Hippocampal formation (tissue), 2 donors: ENCODE data around the gene TMEM273.
A peak's percentile ranks its signal among the peaks of the same experiment; 100 is the strongest.

Experiments used
- DNase-seq, 2 donors: peaks; one replicate each; lab custom pipeline; 2025; lab: John Stamatoyannopoulos, UW

The TMEM273 gene

GRCh38 chr10:49187950-49188761 is at the start of gene TMEM273:
TMEM273 (minus strand) TSS chr10:49188391; CDS start chr10:49188336, 55 bp downstream.
- peak; percentile 79 to 86 for DNase-seq

GRCh38 chr10:49237985-49238384 is 49.8 kb upstream of the TMEM273 start:
- DNase-seq: no peak

GRCh38 chr10:49235392-49235791 is 47.2 kb upstream of the TMEM273 start:
- no peak for DNase-seq

- no peak for DNase-seq
These were observed 43.1 kb upstream of the TMEM273 start for GRCh38 chr10:49231086-49231820.

GRCh38 chr10:49230004-49230403 is 41.8 kb upstream of the TMEM273 start:
- DNase-seq: no peak

- DNase-seq: no peak
These were observed 40.5 kb upstream of the TMEM273 start for GRCh38 chr10:49228677-49229076.

- DNase-seq: no peak
These were observed 39.2 kb upstream of the TMEM273 start for GRCh38 chr10:49227406-49227805.

- no peak for DNase-seq
These were observed 38.4 kb upstream of the TMEM273 start for GRCh38 chr10:49226594-49226993.

GRCh38 chr10:49225218-49225876 is 37.2 kb upstream of the TMEM273 start:
- DNase-seq: no peak

- no peak for DNase-seq
These were observed 35.0 kb upstream of the TMEM273 start for GRCh38 chr10:49223205-49223604.

GRCh38 chr10:49222170-49222569 is 34.0 kb upstream of the TMEM273 start:
- no peak for DNase-seq

- DNase-seq: no peak
These were observed 32.5 kb upstream of the TMEM273 start for GRCh38 chr10:49220679-49221078.

- DNase-seq: no peak
These were observed 31.8 kb upstream of the TMEM273 start for GRCh38 chr10:49220031-49220430.

- DNase-seq: no peak
These were observed 31.1 kb upstream of the TMEM273 start for GRCh38 chr10:49219248-49219647.

GRCh38 chr10:49218480-49218879 is 30.3 kb upstream of the TMEM273 start:
- no peak for DNase-seq

GRCh38 chr10:49217645-49218044 is 29.5 kb upstream of the TMEM273 start:
- no peak for DNase-seq

- no peak for DNase-seq
These were observed 25.0 kb upstream of the TMEM273 start for GRCh38 chr10:49213211-49213610.

GRCh38 chr10:49212783-49213182 is 24.6 kb upstream of the TMEM273 start:
- no peak for DNase-seq

- no peak for DNase-seq
These were observed 23.9 kb upstream of the TMEM273 start for GRCh38 chr10:49212076-49212475.

- DNase-seq: no peak
These were observed 20.8 kb upstream of the TMEM273 start for GRCh38 chr10:49208996-49209395.

GRCh38 chr10:49207936-49208487 is 19.8 kb upstream of the TMEM273 start:
- DNase-seq: no peak

GRCh38 chr10:49207113-49207512 is 18.9 kb upstream of the TMEM273 start:
- DNase-seq: no peak
